Testis (tissue), 3 donors: ENCODE results near the gene MACROD2. TPM values are rescaled to one million over a fixed set of nuclear protein-coding genes. Genes with fewer than 3 reads are reported as not detected.

Experiments used
- DNase-seq: peaks from one replicate; pipeline ENCODE4 v3.0.0-alpha.2; 2019
- H3K27ac ChIP-seq, 2 donors: fragments of 200-600 bp; sonication (generic); one replicate each; pipeline ENCODE4 v1.5.1; 2019
- H3K27me3 ChIP-seq: fragments of 200-600 bp; sonication (generic); one replicate; pipeline ENCODE4 v1.5.1; 2019
- H3K36me3 ChIP-seq: fragments of 200-600 bp; sonication (generic); one replicate; pipeline ENCODE4 v1.5.1; 2017; ENCODE audit warnings: low read depth; ENCODE audit errors: missing control alignments
- H3K4me1 ChIP-seq: fragments of 200-600 bp; sonication (generic); one replicate; pipeline ENCODE4 v1.5.1; 2019
- H3K4me3 ChIP-seq, 2 donors: fragments of 200-600 bp; sonication (generic); one replicate each; pipeline ENCODE4 v1.5.1; 2017 to 2019
- H3K9me3 ChIP-seq: fragments of 200-600 bp; sonication (generic); one replicate; pipeline ENCODE4 v1.5.1; 2017
- CTCF ChIP-seq, 3 experiments: fragments of 450-650 bp in 2 of 3; fragments of 200-600 bp in 1 of 3; sonication (generic) in 1 of 3; IDR thresholded peaks; one replicate each; pipeline ENCODE4 v1.5.1; 2016 to 2019; ENCODE audit warnings: antibody characterized with exemption in 3 of 3, mild to moderate bottlenecking in 2 of 3, moderate library complexity in 1 of 3
- POLR2A ChIP-seq: fragments of 450-650 bp; IDR thresholded peaks from one replicate; pipeline ENCODE4 v1.6.1; 2017; ENCODE audit warnings: antibody characterized with exemption, mild to moderate bottlenecking, moderate library complexity
- WGBS, 2 donors: methylation state at CpG; one replicate each; pipeline ENCODE4 v1.1.5; 2018; 5-methylcytosine and 5-hydroxymethylcytosine counted together
- intact Hi-C: fragments of 100-400 bp; cut with DNase I; formaldehyde crosslinking; loops from one replicate; pipeline ENCODE4 v1.15.1; 2023; ENCODE audit warnings: low total_unique reads
- polyA plus RNA-seq: library from polyadenylated mRNA; stranded (reverse); fragments of 350-450 nt; fragmentation: Illumina TruSeq; extraction: RNeasy Lipid Tissue Mini Kit (QIAGEN cat#74804); gene quantifications from one replicate; pipeline ENCODE4 v1.2.3, GENCODE V29; 2014; ENCODE audit warnings: low read depth, low replicate concordance; ENCODE audit not compliant: insufficient read depth
- total RNA-seq, 2 donors: library from RNA; depleted of rRNA; stranded (reverse); fragments of >200 nt; gene quantifications; one replicate each; pipeline ENCODE4 v1.2.3, GENCODE V29; 2016

The MACROD2 gene
- total and polyA plus RNA-seq, 3 donors from 2014 or later = 12.6 to 20.6 (median 16.8) TPM

- Histone ChIP-seq H3K36me3 (no peaks in the 10 kb centered on the region), H3K9me3 (no peaks in the 10 kb centered on the region), H3K4me3 (no peak overlapping the region), H3K27ac (no peak overlapping the region), H3K27me3 (no peaks in the 10 kb centered on the region), H3K4me1 (no peaks in the 10 kb centered on the region)
- intact Hi-C loops = no loop called here
- no peak for TF ChIP-seq CTCF (IDR thresholded peaks at IDR 0.05)
- TF ChIP-seq POLR2A = no peak
- DNase-seq = no peak
These were observed 2032.4 kb downstream of the MACROD2 start for GRCh38 chr20:16027686-16028085.

GRCh38 chr20:16028923-16029322 is 2033.6 kb downstream of the MACROD2 start:
- intact Hi-C loops = no loop called here
- Histone ChIP-seq H3K36me3 (no peaks in the 10 kb centered on the region), H3K27ac (no peak overlapping the region), H3K9me3 (no peaks in the 10 kb centered on the region), H3K4me3 (no peak overlapping the region), H3K4me1 (no peaks in the 10 kb centered on the region), H3K27me3 (no peaks in the 10 kb centered on the region)
- no peak for TF ChIP-seq POLR2A
- TF ChIP-seq CTCF (IDR thresholded peaks at IDR 0.05) = no peak
- 92 to 93% methylated on average over 6 of the region's 6 CpGs for WGBS, 2 donors
- no peak for DNase-seq

GRCh38 chr20:16030253-16030652 is 2034.9 kb downstream of the MACROD2 start:
- H3K27ac ChIP-seq = no peak overlapping the region
- H3K4me3 ChIP-seq = no peak overlapping the region
- no peaks in the 10 kb centered on the region for H3K4me1 ChIP-seq
- no peaks in the 10 kb centered on the region for H3K36me3 ChIP-seq
- WGBS, 2 donors = 47 to 73% methylated on average over 2 of the region's 2 CpGs
- intact Hi-C loops = no loop called here
- H3K27me3 ChIP-seq = no peaks in the 10 kb centered on the region
- DNase-seq = no peak
- no peak for TF ChIP-seq POLR2A
- no peak for TF ChIP-seq CTCF (IDR thresholded peaks at IDR 0.05)
- H3K9me3 ChIP-seq = no peaks in the 10 kb centered on the region

DNA sequence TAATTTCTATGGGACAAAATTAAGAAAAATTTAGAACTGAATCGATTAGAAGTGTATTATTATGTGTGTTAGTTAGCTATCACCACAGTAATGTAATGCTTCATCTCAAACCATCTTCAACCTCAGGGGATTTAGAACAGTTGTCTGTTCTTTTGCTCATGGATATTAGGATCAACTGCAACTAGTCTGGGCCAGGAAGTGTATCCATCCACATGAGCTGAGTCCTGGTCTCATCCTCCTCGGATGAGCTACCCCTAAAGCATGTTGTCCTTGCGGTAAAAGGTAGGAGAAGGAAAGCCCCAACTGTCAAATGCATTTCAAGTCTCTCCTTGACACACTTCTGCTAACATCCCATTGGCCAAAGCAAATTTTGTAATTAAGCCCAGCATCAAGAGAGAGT is 2040.3 kb downstream of the MACROD2 start:
- no peaks in the 10 kb centered on the region for H3K36me3 ChIP-seq
- no peaks in the 10 kb centered on the region for H3K27me3 ChIP-seq
- TF ChIP-seq POLR2A (no peak), CTCF (IDR thresholded peaks at IDR 0.05) (no peak)
- no peak for DNase-seq
- intact Hi-C loops = no loop called here
- peaks cover 4% of the 10 kb centered on the region for H3K4me1 ChIP-seq
- 82 to 84% methylated on average over 3 of the region's 3 CpGs for WGBS, 2 donors
- peak overlapping the region in 1 of 2 donors; percentile 34 for H3K27ac ChIP-seq
- H3K9me3 ChIP-seq = no peaks in the 10 kb centered on the region
- no peak overlapping the region for H3K4me3 ChIP-seq

DNA sequence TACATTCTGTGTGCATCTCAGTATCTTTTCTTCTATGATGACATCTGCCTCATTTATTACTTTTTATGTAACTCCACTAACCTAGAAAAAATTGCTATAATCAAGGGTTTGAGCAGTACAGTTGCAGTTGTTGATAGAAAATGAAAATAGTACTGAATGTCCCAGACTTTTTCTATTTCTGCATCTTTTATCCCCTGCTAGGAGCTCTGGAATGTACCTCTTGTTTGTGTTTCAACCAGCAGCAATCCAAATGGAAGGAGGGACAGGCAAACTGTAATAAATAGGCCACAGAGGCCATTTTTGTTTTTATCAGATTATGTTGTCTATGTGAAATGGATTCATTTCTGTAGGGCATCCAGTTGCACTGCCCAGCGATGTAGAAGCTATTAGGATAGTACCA is 2041.0 kb downstream of the MACROD2 start:
- no peaks in the 10 kb centered on the region for H3K9me3 ChIP-seq
- WGBS, 2 donors = 76 to 77% methylated on average over 1 of the region's 1 CpG
- intact Hi-C loops = no loop called here
- H3K36me3 ChIP-seq = no peaks in the 10 kb centered on the region
- peaks cover 4% of the 10 kb centered on the region for H3K4me1 ChIP-seq
- DNase-seq = no peak
- H3K4me3 ChIP-seq = no peak overlapping the region
- H3K27ac ChIP-seq = peak overlapping the region in 1 of 2 donors; percentile 34
- H3K27me3 ChIP-seq = no peaks in the 10 kb centered on the region
- TF ChIP-seq CTCF (IDR thresholded peaks at IDR 0.05) (no peak), POLR2A (no peak)
